CD8-positive, alpha-beta memory T cell (primary cell): ENCODE results near the gene TMEM150B. TPM values are rescaled to one million over a fixed set of nuclear protein-coding genes. Genes with fewer than 3 reads are reported as not detected.
A peak's percentile ranks its signal among the peaks of the same experiment; 100 is the strongest.

Source experiments
- CTCF ChIA-PET: fragments of 350-600 bp; sonication (Branson Sonifier 250); formaldehyde crosslinking; loops from one replicate; lab custom pipeline; 2021; ENCODE audit warnings: antibody characterized with exemption; lab: Charles Lee
- POLR2A ChIA-PET: fragments of 350-600 bp; sonication (Branson Sonifier 250); formaldehyde crosslinking; loops from one replicate; lab custom pipeline; 2021; ENCODE audit warnings: antibody characterized with exemption; lab: Charles Lee
- DNase-seq, 5 donors: peaks; one replicate each; pipeline versions ENCODE4 v3.0.0 to v3.0.0-alpha.2; 2020 to 2022; ENCODE audit warnings: mixed read lengths in 1 of 5
- H3K27ac ChIP-seq: one replicate; pipeline ENCODE4 v1.7.0; 2013; ENCODE audit warnings: low read depth, mild to moderate bottlenecking, low read length, moderate library complexity
- H3K27me3 ChIP-seq: 2 replicates; pipeline ENCODE4 v1.7.0; 2013; ENCODE audit warnings: low read length, mild to moderate bottlenecking; ENCODE audit not compliant: insufficient read depth, poor library complexity, severe bottlenecking
- H3K36me3 ChIP-seq: 2 replicates; pipeline ENCODE4 v1.7.0; 2013; ENCODE audit warnings: mild to moderate bottlenecking, low read length, moderate library complexity; ENCODE audit not compliant: insufficient read depth
- H3K4me1 ChIP-seq: 2 replicates; pipeline ENCODE4 v1.7.0; 2013; ENCODE audit warnings: mild to moderate bottlenecking, low read length, moderate library complexity; ENCODE audit not compliant: insufficient read depth
- H3K4me3 ChIP-seq: 2 replicates; pipeline ENCODE4 v1.7.0; 2013; ENCODE audit warnings: mild to moderate bottlenecking, low read length
- H3K9me3 ChIP-seq: 2 replicates; pipeline ENCODE4 v1.7.0; 2013; ENCODE audit warnings: mild to moderate bottlenecking, low read length
- H3K27ac Mint-ChIP-seq, 8 donors: one replicate each; pipeline ENCODE4 v1.8.0; 2020 to 2021; ENCODE audit warnings: mixed read lengths in 8 of 8, mild to moderate bottlenecking in 6 of 8, inconsistent platforms in 3 of 8, moderate library complexity in 3 of 8
- H3K27me3 Mint-ChIP-seq, 2 donors: one replicate each; pipeline ENCODE4 v1.8.0; 2020 to 2021; ENCODE audit warnings: mixed read lengths in 2 of 2, mild to moderate bottlenecking in 1 of 2, moderate library complexity in 1 of 2
- H3K36me3 Mint-ChIP-seq, 3 donors: one replicate each; pipeline ENCODE4 v1.8.0; 2020 to 2021; ENCODE audit warnings: mixed read lengths in 3 of 3, inconsistent platforms in 1 of 3, mild to moderate bottlenecking in 1 of 3
- H3K4me1 Mint-ChIP-seq, 3 donors: one replicate each; pipeline ENCODE4 v1.8.0; 2020 to 2021; ENCODE audit warnings: mixed read lengths in 3 of 3, inconsistent platforms in 1 of 3, mild to moderate bottlenecking in 1 of 3
- H3K4me3 Mint-ChIP-seq, 7 donors: one replicate each; pipeline ENCODE4 v1.8.0; 2020 to 2021; ENCODE audit warnings: mixed read lengths in 7 of 7, mild to moderate bottlenecking in 6 of 7, moderate library complexity in 4 of 7, inconsistent platforms in 2 of 7
- H3K9me3 Mint-ChIP-seq, 5 donors: one replicate each; pipeline ENCODE4 v1.8.0; 2020 to 2022; ENCODE audit warnings: mixed read lengths in 5 of 5, mild to moderate bottlenecking in 3 of 5, moderate library complexity in 2 of 5, inconsistent platforms in 1 of 5
- polyA plus RNA-seq: library from polyadenylated mRNA; unstranded; fragments of 300-500 nt; fragmentation: Illumina TruSeq; gene quantifications from one replicate; pipeline ENCODE4 v1.2.3, GENCODE V29; 2021
- total RNA-seq, 2 experiments: library from RNA; stranded (reverse); gene quantifications; one replicate each; pipeline ENCODE4 v1.2.3, GENCODE V29; 2021

Gene TMEM150B
- total and polyA plus RNA-seq, 3 experiments from 2014 or later, result 0.53 TPM; not detected in 2

GRCh38 chr19:55305491-55305890 is 19.6 kb downstream of the TMEM150B start:
- peak; percentile 24 to 63 (median 32) for DNase-seq
- Histone ChIP-seq H3K4me1 (peaks cover 14% of the 10 kb centered on the region), H3K4me3 (no peak overlapping the region), H3K27ac (no peak overlapping the region), H3K9me3 (no peaks in the 10 kb centered on the region), H3K27me3 (no peaks in the 10 kb centered on the region), H3K36me3 (no peaks in the 10 kb centered on the region)
- H3K4me1 Mint-ChIP-seq, result peaks cover 7 to 11% (median 9%) of the 10 kb centered on the region in 3 donors
- H3K9me3 Mint-ChIP-seq, result no peaks in the 10 kb centered on the region
- peak overlapping the region in 4 of 8 donors; percentile 33 to 82 (median 58) for H3K27ac Mint-ChIP-seq
- H3K4me3 Mint-ChIP-seq, result peak overlapping the region in 1 of 7 donors; percentile 43
- ChIA-PET POLR2A (no interaction called here), CTCF (no interaction called here)
- no peaks in the 10 kb centered on the region for H3K36me3 Mint-ChIP-seq
- no peaks in the 10 kb centered on the region for H3K27me3 Mint-ChIP-seq

DNA sequence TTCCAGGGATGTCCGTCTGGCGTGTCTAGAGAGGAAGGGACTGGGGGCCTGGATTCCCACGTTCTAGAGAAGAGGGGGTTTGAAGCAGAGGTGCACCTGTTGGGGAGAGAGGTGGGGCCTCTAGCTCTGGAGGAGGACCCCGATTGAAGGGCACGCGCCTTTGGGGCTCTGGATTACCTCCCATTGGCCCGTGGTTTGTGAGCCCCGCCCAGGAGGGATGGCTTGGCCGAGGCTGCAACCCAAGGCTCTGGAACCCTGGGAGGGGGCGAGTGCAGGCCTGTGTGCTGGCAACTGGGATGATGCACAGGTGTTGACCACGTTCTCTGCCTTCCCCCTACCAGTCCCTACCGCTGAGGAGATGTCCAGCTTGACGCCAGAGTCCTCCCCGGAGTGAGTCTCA is 20.2 kb downstream of the TMEM150B start:
- ChIA-PET POLR2A (no interaction called here), CTCF (no interaction called here)
- Mint-ChIP-seq H3K4me3 (no peak overlapping the region), H3K4me1 (peaks cover 7 to 11% (median 9%) of the 10 kb centered on the region in 3 donors), H3K27me3 (no peaks in the 10 kb centered on the region), H3K27ac (peak overlapping the region in 1 of 8 donors; percentile 43), H3K36me3 (no peaks in the 10 kb centered on the region), H3K9me3 (no peaks in the 10 kb centered on the region)
- Histone ChIP-seq H3K4me3 (no peak overlapping the region), H3K36me3 (no peaks in the 10 kb centered on the region), H3K27me3 (no peaks in the 10 kb centered on the region), H3K9me3 (no peaks in the 10 kb centered on the region), H3K27ac (no peak overlapping the region), H3K4me1 (peaks cover 14% of the 10 kb centered on the region)
- no peak for DNase-seq

DNA sequence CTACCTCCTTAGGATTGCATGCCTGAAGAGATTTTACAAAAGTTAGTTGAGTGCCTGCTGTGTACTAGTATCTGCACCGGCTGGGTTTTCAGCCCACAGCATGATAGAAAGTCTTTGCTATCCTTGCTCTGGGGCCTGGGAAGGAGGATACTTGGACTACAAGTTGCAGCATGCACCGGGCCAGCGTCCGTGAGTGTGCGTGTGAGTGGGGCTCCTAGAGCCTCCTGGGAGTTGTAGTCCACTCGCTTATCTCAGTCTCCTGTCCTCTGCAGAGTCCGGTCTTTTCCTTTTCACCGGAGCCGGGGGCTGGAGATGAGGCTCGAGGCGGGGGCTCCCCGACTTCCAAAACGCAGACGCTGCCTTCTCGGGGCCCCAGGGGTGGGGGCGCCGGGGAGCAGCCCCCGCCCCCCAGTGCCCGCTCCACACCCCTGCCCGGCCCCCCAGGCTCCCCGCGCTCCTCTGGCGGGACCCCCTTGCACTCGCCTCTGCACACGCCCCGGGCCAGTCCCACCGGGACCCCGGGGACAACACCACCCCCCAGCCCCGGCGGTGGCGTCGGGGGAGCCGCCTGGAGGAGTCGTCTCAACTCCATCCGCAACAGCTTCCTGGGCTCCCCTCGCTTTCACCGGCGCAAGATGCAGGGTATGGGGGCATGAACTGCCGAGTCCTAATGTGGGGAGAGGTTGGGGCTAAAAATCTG is 20.7 kb downstream of the TMEM150B start:
- H3K9me3 Mint-ChIP-seq, result no peaks in the 10 kb centered on the region
- CTCF ChIA-PET, result interaction anchor here (0.6 to 3.8 kb wide), 2 partner anchors 12 to 142 kb away, joined by 3 to 36 read pairs; no protein-coding TSS in a partner anchor

DNA sequence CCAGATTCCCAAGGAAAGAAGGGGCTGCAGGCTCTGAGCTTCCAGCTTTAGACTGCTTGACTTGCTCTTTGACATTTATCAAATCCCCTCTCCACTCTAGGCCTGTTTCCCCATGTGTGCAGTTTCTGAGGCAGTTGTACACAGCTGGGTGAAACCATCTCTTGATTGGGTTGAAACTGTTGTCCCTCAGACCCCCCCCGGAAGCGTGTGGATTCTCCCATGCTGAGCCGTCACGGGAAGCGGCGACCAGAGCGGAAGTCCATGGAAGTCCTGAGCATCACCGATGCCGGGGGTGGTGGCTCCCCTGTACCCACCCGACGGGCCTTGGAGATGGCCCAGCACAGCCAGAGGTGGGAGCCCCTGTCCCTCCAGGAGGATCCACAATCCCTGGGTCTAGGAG is 21.7 kb downstream of the TMEM150B start:
- no peaks in the 10 kb centered on the region for H3K36me3 ChIP-seq
- DNase-seq, result no peak
- Mint-ChIP-seq H3K4me3 (no peak overlapping the region), H3K27ac (no peak overlapping the region), H3K4me1 (peaks cover 10 to 16% (median 12%) of the 10 kb centered on the region in 3 donors), H3K27me3 (peaks cover 0 to 2% of the 10 kb centered on the region in 2 donors), H3K9me3 (no peaks in the 10 kb centered on the region), H3K36me3 (no peaks in the 10 kb centered on the region)
- no peaks in the 10 kb centered on the region for H3K27me3 ChIP-seq
- H3K4me1 ChIP-seq, result peaks cover 14% of the 10 kb centered on the region
- H3K9me3 ChIP-seq, result no peaks in the 10 kb centered on the region
- CTCF ChIA-PET, result interaction anchor here (0.6 to 3.8 kb wide), 3 partner anchors 11 to 143 kb away, joined by 3 to 36 read pairs (median 3); no protein-coding TSS in a partner anchor
- H3K4me3 ChIP-seq, result no peak overlapping the region
- no peak overlapping the region for H3K27ac ChIP-seq
- POLR2A ChIA-PET, result interaction anchor here (0.6 kb wide), 1 partner anchor 139 kb away, joined by 4 read pairs; no protein-coding TSS in a partner anchor

More for the DNA sequence above, 20.7 kb downstream of the TMEM150B start:
- Mint-ChIP-seq H3K4me3 (peak overlapping the region in 1 of 7 donors; percentile 11), H3K36me3 (no peaks in the 10 kb centered on the region), H3K27me3 (peaks cover 0 to 2% of the 10 kb centered on the region in 2 donors), H3K4me1 (peaks cover 7 to 13% (median 9%) of the 10 kb centered on the region in 3 donors), H3K27ac (no peak overlapping the region)
- H3K4me1 ChIP-seq, result peaks cover 14% of the 10 kb centered on the region
- no peaks in the 10 kb centered on the region for H3K27me3 ChIP-seq
- POLR2A ChIA-PET, result no interaction called here
- no peak overlapping the region for H3K27ac ChIP-seq
- no peak overlapping the region for H3K4me3 ChIP-seq
- H3K36me3 ChIP-seq, result no peaks in the 10 kb centered on the region
- DNase-seq, result no peak
- H3K9me3 ChIP-seq, result no peaks in the 10 kb centered on the region

DNA sequence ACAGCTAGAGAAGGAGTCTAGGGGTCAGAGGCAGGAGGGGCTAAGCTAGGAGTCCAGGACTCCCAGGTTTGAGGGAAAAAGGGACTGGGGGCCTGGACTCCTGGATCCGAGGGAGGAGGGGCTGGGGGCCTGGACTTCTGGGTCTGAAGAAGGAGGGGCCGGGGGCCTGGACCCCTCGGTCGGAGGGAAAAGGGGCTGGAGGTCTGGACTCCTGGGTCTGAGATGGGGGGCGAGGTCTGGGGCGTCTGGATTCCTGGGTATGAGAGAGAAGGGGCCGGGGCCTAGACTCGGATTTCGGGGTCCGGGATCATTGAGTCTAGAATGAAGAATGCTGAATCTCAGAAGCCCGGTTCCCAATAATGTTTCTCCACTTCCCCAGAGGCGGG is 22.8 kb downstream of the TMEM150B start:
- H3K36me3 ChIP-seq, result no peaks in the 10 kb centered on the region
- ChIA-PET POLR2A (interaction anchor here (0.6 to 2.0 kb wide), 4 partner anchors 37 to 124 kb away, joined by 3 to 5 read pairs (median 4); partner anchors contain the start of gene PPP6R1), CTCF (interaction anchor here (0.8 to 4.1 kb wide), 15 partner anchors 10 to 330 kb away, joined by 3 to 36 read pairs (median 5); partner anchors contain the start of genes KMT5C, PPP6R1 and TMEM238)
- no peaks in the 10 kb centered on the region for H3K36me3 Mint-ChIP-seq
- peak overlapping the region; percentile 50 to 92 (median 86) for H3K4me3 Mint-ChIP-seq
- H3K27me3 ChIP-seq, result no peaks in the 10 kb centered on the region
- peak overlapping the region; percentile 35 for H3K27ac ChIP-seq
- H3K9me3 Mint-ChIP-seq, result no peaks in the 10 kb centered on the region
- peaks cover 0 to 2% of the 10 kb centered on the region in 2 donors for H3K27me3 Mint-ChIP-seq
- peaks cover 14% of the 10 kb centered on the region for H3K4me1 ChIP-seq
- no peaks in the 10 kb centered on the region for H3K9me3 ChIP-seq
- H3K27ac Mint-ChIP-seq, result peak overlapping the region; percentile 80 to 98 (median 92)
- peak overlapping the region; percentile 60 for H3K4me3 ChIP-seq
- no peak for DNase-seq
- H3K4me1 Mint-ChIP-seq, result peaks cover 13 to 19% (median 14%) of the 10 kb centered on the region in 3 donors

DNA sequence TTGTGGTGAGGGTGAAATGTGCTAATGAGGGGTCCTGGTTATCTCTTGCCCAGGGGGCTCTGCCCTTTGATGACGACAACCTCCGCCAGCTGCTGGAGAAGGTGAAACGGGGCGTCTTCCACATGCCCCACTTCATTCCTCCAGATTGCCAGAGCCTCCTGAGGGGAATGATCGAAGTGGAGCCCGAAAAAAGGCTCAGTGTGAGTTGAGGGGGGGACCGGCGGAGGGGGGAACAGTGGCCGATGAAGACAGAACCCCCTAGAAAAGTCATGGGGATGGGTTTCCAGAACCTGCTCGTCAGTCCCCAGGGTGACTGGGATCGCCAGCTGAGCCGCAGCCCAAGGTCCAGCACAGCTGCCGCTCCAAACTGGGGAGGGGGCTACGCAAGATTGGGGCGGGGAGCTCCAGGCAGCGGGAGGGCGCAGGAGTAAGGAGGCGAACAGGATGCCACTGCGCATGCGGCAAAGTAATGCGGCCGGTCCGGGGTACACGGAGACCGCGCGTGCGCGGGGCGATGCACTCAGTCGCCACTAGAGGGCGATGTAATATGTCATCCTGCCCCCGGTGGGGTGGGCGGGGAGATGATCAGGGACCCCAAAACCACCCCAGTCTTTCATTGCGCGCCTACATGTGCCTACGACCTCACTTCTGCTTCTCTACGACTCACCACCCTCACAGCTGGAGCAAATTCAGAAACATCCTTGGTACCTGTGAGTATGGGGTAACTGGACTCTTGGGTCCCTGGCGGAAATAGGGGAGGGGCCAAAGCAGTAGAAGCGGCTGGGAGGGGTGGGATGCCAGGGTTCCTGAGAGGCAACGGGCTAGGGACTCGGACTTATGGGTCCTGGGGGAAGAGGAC is 23.5 kb downstream of the TMEM150B start:
- Mint-ChIP-seq H3K27ac (peak overlapping the region; percentile 80 to 98 (median 92)), H3K36me3 (no peaks in the 10 kb centered on the region), H3K4me1 (peaks cover 13 to 19% (median 14%) of the 10 kb centered on the region in 3 donors), H3K27me3 (peaks cover 0 to 2% of the 10 kb centered on the region in 2 donors), H3K4me3 (peak overlapping the region; percentile 50 to 92 (median 86)), H3K9me3 (no peaks in the 10 kb centered on the region)
- H3K27me3 ChIP-seq, result no peaks in the 10 kb centered on the region
- CTCF ChIA-PET, result interaction anchor here (0.6 to 4.1 kb wide), 21 partner anchors 9 to 330 kb away, joined by 3 to 36 read pairs (median 4); partner anchors contain the start of genes KMT5C, PPP6R1 and TMEM238
- peak; percentile 88 to 95 (median 94) for DNase-seq
- POLR2A ChIA-PET, result interaction anchor here (0.6 to 2.0 kb wide), 6 partner anchors 38 to 333 kb away, joined by 3 to 6 read pairs (median 4); partner anchors contain the start of genes PPP6R1 and UBE2S
- peak overlapping the region; percentile 35 for H3K27ac ChIP-seq
- peak overlapping the region; percentile 60 for H3K4me3 ChIP-seq
- peaks cover 14% of the 10 kb centered on the region for H3K4me1 ChIP-seq
- no peaks in the 10 kb centered on the region for H3K36me3 ChIP-seq
- no peaks in the 10 kb centered on the region for H3K9me3 ChIP-seq

DNA sequence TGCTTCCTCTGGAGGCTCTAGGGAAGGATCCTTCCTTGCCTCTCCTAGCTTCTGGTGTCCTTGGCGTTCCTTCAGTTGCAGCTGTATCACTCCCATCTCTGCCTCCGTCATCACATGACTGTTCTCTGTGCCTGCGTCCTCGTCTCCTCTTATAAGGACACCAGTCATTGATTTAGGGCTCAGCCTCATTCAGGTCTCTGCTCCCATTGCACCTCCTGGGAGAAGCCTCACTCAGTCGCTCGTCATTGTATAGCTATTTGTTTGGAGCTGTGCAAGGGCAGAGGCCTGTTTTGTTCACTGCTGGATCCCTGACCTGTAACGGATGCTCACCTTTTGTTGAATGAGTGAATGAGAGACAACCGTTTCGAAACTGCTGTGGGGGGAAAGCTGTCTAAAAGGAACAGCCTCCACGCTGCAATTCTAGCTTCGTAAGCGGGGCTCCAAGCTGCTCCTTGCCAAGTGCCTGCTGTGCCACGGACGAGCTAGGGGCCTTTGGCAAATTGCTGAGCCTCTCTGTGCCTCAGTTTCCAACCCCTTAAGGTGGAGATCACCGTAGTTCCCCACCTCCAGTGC is 24.2 kb downstream of the TMEM150B start:
- Mint-ChIP-seq H3K4me3 (peak overlapping the region in 2 of 7 donors; percentile 83 to 89), H3K36me3 (no peaks in the 10 kb centered on the region), H3K9me3 (no peaks in the 10 kb centered on the region), H3K27me3 (peaks cover 0 to 2% of the 10 kb centered on the region in 2 donors), H3K4me1 (peaks cover 13 to 20% (median 14%) of the 10 kb centered on the region in 3 donors), H3K27ac (peak overlapping the region in 6 of 8 donors; percentile 43 to 98 (median 79))
- Histone ChIP-seq H3K27me3 (no peaks in the 10 kb centered on the region), H3K36me3 (no peaks in the 10 kb centered on the region), H3K4me1 (peaks cover 14% of the 10 kb centered on the region), H3K4me3 (no peak overlapping the region), H3K27ac (no peak overlapping the region), H3K9me3 (no peaks in the 10 kb centered on the region)
- ChIA-PET CTCF (interaction anchor here (0.6 to 4.1 kb wide), 18 partner anchors 9 to 331 kb away, joined by 3 to 36 read pairs (median 4); partner anchors contain the start of genes KMT5C, PPP6R1 and TMEM238), POLR2A (interaction anchor here (0.6 to 2.0 kb wide), 3 partner anchors 42 to 107 kb away, joined by 4 to 5 read pairs (median 5); partner anchors contain the start of genes PPP6R1 and UBE2S)
- DNase-seq, result no peak
